Activated naive CD4-positive, alpha-beta T cell treated with anti-CD3 and anti-CD28 coated beads, Interleukin-2, amount 10 ng/mL, durations not matched to agents 7 days and 5 days (primary cell): Measurements from ENCODE around the gene CNOT2.
"Not testable (repeated sequence)": the region's sequence is repeated elsewhere in the genome, so short reads cannot be mapped to it uniquely, and the experiment has no call there.

ENCODE experiments used
- CTCF ChIA-PET: fragments of 350-600 bp; sonication (Branson Sonifier 250); formaldehyde crosslinking; loops from one replicate; lab custom pipeline; 2021; ENCODE audit warnings: antibody characterized with exemption; lab: Charles Lee
- DNase-seq: peaks from one replicate; pipeline ENCODE4 v3.0.0-alpha.2; 2020
- H3K27ac Mint-ChIP-seq: one replicate; pipeline ENCODE4 v1.8.0; 2021; ENCODE audit warnings: mild to moderate bottlenecking, moderate library complexity, mixed read lengths
- H3K27me3 Mint-ChIP-seq: one replicate; pipeline ENCODE4 v1.8.0; 2021; ENCODE audit warnings: mild to moderate bottlenecking, mixed read lengths
- H3K36me3 Mint-ChIP-seq: one replicate; pipeline ENCODE4 v1.8.0; 2021; ENCODE audit warnings: mixed read lengths
- H3K4me1 Mint-ChIP-seq: one replicate; pipeline ENCODE4 v1.8.0; 2021; ENCODE audit warnings: mixed read lengths
- H3K4me3 Mint-ChIP-seq: one replicate; pipeline ENCODE4 v1.8.0; 2021; ENCODE audit warnings: mild to moderate bottlenecking, moderate library complexity, mixed read lengths
- H3K9me3 Mint-ChIP-seq: one replicate; pipeline ENCODE4 v1.8.0; 2021; ENCODE audit warnings: mixed read lengths

The CNOT2 gene

DNA sequence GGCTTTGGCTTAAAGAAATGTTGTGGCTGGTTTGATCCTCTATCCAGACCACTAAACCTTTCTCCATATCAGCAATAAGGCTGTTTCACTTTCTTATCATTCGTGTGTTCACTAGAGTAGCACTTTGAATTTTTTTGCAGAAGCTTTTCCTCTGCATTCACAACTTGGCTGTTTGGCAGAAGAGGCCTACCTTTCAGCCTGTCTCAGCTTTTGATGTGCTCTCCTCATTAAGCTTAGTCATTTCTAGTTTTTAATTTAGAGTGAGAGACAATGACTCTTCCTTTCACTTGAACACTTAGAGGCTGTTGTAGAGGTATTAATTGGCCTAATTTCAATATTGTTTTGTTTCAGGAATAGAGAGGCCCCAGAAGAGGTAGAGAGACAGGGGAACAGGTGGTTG, 136.6 kb downstream of the CNOT2 start:
- Mint-ChIP-seq H3K4me3 (no peak overlapping the region), H3K36me3 (no peaks in the 10 kb centered on the region), H3K27ac (no peak overlapping the region), H3K27me3 (no peaks in the 10 kb centered on the region), H3K4me1 (peaks cover 11% of the 10 kb centered on the region), H3K9me3 (peaks cover 4% of the 10 kb centered on the region)
- DNase-seq, result no peak
- CTCF ChIA-PET, result interaction anchor here (1.1 kb wide), 1 partner anchor 500 kb away, joined by 3 read pairs; no protein-coding TSS in a partner anchor

DNA sequence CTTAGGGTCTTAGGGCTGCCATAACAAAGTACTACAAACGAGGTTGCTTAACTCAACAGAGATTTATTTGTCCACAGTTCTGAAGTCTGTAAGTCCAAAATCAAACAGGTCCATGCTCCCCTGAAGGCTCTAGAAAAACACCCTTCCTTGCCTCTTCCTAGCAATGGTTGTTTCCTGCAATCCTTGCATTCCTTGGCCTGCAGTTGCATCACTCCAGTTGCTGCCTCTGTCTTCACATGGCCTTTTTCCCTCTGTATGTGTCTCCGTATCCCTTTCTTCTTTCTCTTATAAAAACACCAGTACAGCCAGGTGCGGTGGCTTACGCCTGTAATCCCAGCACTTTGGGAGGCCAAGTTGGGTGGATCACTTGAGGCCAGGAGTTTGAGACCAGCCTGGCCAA, 140.3 kb downstream of the CNOT2 start:
- H3K4me1 Mint-ChIP-seq, result peaks cover 11% of the 10 kb centered on the region
- H3K4me3 Mint-ChIP-seq, result no peak overlapping the region
- no peak overlapping the region for H3K27ac Mint-ChIP-seq
- CTCF ChIA-PET, result no interaction called here
- no peaks in the 10 kb centered on the region for H3K27me3 Mint-ChIP-seq
- peaks cover 3% of the 10 kb centered on the region for H3K9me3 Mint-ChIP-seq
- H3K36me3 Mint-ChIP-seq, result no peaks in the 10 kb centered on the region
- DNase-seq, result no peak

DNA sequence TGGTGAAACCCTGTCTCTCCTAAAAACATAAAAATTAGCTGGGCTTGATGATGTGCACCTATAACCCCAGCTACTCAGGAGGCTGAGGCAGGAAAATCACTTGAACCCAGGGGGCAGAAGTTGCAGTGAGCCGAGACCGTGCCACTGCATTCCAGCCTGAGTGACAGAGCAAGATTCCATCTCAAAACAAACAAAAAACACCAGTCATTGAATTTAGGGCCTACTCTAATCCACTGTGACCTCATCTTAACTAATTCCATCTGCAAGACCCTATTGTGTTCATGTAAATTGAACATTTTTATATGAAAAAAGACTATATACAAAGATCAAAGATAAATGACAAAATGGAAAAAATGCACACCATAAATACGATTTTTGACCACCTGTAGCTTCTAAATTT, 140.7 kb downstream of the CNOT2 start:
- DNase-seq, result no peak
- H3K9me3 Mint-ChIP-seq, result peaks cover 3% of the 10 kb centered on the region
- CTCF ChIA-PET, result no interaction called here
- no peaks in the 10 kb centered on the region for H3K36me3 Mint-ChIP-seq
- no peak overlapping the region for H3K4me3 Mint-ChIP-seq
- H3K27ac Mint-ChIP-seq, result no peak overlapping the region
- H3K27me3 Mint-ChIP-seq, result no peaks in the 10 kb centered on the region
- peaks cover 11% of the 10 kb centered on the region for H3K4me1 Mint-ChIP-seq

DNA sequence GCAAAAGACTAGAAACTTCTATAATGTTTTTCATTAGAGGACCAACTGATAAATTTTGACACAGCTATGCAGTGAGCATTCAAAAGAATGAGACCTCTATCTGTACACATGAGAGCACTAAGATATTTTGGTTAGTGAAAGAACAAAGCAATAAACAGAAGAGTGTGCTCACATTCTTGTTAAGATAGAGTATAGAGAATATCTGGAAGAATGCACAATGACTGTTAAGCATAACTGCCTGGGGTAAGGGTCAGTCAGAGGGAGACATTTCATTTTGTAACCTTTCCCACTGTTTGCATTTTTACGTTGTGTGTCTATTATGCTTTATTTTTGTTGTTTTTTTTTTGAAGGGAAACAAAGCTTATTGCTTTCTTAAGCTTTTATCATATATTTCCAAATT, 143.5 kb downstream of the CNOT2 start:
- Mint-ChIP-seq H3K4me1 (no peaks in the 10 kb centered on the region), H3K4me3 (no peak overlapping the region), H3K9me3 (no peaks in the 10 kb centered on the region), H3K36me3 (no peaks in the 10 kb centered on the region), H3K27me3 (no peaks in the 10 kb centered on the region), H3K27ac (no peak overlapping the region)
- CTCF ChIA-PET, result no interaction called here
- DNase-seq, result no peak

DNA sequence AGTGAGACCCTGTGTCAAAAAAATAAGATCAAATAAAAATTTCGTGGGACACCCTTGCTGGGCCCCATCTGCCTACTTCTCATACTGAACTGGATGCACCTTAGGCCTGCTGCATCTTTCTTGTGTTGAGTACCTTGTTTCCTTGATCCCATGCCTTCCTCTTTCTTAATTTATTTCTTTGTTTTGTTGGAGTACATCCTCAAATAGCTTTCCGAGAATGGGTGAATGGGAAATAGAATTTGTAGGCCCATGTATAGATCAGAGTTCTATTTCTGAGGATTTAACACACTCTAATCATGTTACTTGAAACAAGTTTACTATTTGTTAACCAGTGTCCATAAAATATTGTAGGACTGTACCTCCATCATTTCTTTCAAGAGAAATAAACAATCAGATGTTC, 146.4 kb downstream of the CNOT2 start:
- Mint-ChIP-seq H3K36me3 (no peaks in the 10 kb centered on the region), H3K4me1 (no peaks in the 10 kb centered on the region), H3K27me3 (no peaks in the 10 kb centered on the region), H3K4me3 (no peak overlapping the region), H3K27ac (no peak overlapping the region), H3K9me3 (no peaks in the 10 kb centered on the region)
- CTCF ChIA-PET, result no interaction called here
- no peak for DNase-seq

DNA sequence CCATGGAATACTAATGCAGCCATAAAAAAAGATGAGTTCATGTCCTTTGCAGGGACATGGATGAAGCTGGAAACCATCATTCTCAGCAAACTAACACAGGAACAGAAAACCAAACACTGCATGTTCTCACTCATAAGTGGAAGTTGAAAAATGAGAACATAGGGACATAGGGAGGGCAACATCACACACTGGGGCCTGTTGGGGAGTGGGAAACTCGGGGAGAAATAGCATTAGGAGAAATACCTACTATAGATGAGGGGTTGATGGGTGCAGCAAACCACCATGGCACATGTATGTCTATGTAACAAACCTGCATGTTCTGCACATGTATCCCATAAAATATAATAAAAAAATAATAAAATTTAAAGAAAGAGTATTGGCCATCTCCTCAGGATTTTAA, 149.4 kb downstream of the CNOT2 start:
- H3K27ac Mint-ChIP-seq, H3K4me1 Mint-ChIP-seq, CTCF ChIA-PET, DNase-seq, H3K4me3 Mint-ChIP-seq, H3K27me3 Mint-ChIP-seq, H3K9me3 Mint-ChIP-seq, H3K36me3 Mint-ChIP-seq: not testable (repeated sequence)

DNA sequence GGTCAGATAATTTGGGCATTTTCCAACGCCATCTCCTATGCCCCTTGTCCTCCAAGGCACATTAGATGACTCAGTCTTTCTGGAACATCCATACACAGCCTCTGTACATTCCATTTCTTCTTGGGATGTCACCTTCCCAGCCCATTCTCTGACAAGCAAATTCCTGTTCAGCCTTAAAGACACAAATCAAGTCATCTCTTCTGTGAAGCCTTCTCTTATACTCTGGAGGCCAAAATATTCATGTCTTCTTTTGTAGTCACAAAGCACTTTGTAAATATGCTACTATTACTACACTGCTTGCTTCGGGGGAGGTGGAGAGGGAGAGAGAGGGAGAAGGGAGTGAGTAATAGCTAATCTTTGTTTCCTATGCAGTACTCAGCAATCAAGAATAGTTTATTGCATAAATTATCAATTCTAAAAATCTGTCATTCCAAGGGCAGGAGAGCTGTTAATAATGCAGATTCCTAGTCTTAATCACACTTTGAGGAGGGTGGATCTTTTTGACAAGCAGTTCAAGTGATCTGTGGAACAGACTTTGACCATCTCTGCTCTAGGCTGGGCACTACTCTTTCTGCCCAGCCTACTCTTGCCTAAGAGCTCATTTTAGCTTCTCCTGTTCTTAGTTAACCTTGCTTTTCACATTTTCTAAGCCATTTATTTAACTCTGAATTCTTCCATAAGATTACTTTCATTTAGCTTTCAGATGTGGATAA, 150.7 kb downstream of the CNOT2 start:
- CTCF ChIA-PET, result no interaction called here
- Mint-ChIP-seq H3K27ac (no peak overlapping the region), H3K4me3 (no peak overlapping the region), H3K9me3 (no peaks in the 10 kb centered on the region), H3K27me3 (no peaks in the 10 kb centered on the region), H3K4me1 (no peaks in the 10 kb centered on the region), H3K36me3 (no peaks in the 10 kb centered on the region)
- DNase-seq, result no peak

DNA sequence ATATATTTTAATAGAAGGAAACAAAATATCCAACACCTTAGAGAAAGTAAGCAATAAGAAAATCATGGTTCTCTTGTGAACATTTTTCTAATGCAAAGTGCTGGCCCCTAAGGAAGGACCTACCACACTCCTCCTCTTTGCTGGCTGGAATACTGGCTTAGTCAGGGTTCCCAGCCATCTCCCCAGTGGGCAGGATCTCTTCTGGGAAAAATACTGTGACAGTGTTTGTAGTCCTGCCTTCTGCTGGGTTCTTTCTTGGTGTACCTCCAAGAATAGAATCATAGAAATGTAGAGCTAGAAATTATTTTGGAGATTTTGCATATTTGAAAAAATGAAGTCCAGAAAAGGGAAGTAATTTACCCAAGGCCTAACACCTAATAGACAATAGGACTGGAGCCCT, 154.8 kb downstream of the CNOT2 start:
- Mint-ChIP-seq H3K36me3 (peaks cover 1% of the 10 kb centered on the region), H3K4me3 (no peak overlapping the region), H3K27me3 (no peaks in the 10 kb centered on the region), H3K27ac (no peak overlapping the region), H3K9me3 (no peaks in the 10 kb centered on the region), H3K4me1 (no peaks in the 10 kb centered on the region)
- no peak for DNase-seq
- CTCF ChIA-PET, result no interaction called here

DNA sequence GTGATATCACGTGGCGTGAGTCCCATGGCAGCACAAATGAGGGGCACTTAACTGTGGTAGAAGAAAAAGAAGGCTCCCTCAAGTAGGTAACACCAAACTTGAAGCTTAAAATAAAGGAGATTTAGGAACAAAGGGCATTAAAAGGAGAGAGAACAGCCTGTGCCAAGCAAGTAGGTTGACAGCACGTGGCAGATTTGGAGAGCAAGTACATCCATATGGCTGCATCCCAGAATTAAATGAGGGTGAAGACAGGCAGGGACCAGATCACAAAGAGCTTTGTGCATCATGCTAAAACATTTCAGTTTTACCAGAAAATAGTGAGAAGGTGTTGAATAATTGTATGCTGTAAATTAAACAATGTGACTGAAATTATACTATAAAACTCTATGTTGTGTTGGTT, 155.6 kb downstream of the CNOT2 start:
- H3K4me3 Mint-ChIP-seq, result no peak overlapping the region
- H3K27me3 Mint-ChIP-seq, result no peaks in the 10 kb centered on the region
- CTCF ChIA-PET, result no interaction called here
- no peak overlapping the region for H3K27ac Mint-ChIP-seq
- H3K9me3 Mint-ChIP-seq, result no peaks in the 10 kb centered on the region
- peaks cover 1% of the 10 kb centered on the region for H3K36me3 Mint-ChIP-seq
- no peak for DNase-seq
- H3K4me1 Mint-ChIP-seq, result no peaks in the 10 kb centered on the region

DNA sequence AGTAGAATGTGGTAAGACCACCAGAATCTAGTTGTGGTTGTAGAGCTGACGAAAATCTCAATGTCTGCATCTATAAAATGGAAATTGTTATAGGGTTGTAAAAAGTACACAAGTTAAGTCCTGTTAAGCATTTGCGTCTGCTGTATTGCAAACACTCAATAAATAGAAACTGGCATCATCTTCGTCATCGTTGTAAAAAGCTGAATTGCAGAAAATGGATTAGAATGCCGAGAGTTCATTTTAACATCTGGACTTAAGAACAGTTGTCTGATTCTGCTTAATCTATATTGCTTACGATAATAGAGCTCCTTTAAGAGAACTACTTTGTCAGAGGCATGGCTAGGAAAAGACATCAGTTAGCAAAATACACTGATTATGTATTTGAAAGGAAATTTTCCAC, 156.1 kb downstream of the CNOT2 start:
- no peaks in the 10 kb centered on the region for H3K27me3 Mint-ChIP-seq
- H3K27ac Mint-ChIP-seq, result no peak overlapping the region
- peaks cover 1% of the 10 kb centered on the region for H3K36me3 Mint-ChIP-seq
- CTCF ChIA-PET, result no interaction called here
- no peaks in the 10 kb centered on the region for H3K4me1 Mint-ChIP-seq
- H3K4me3 Mint-ChIP-seq, result no peak overlapping the region
- no peaks in the 10 kb centered on the region for H3K9me3 Mint-ChIP-seq
- no peak for DNase-seq

DNA sequence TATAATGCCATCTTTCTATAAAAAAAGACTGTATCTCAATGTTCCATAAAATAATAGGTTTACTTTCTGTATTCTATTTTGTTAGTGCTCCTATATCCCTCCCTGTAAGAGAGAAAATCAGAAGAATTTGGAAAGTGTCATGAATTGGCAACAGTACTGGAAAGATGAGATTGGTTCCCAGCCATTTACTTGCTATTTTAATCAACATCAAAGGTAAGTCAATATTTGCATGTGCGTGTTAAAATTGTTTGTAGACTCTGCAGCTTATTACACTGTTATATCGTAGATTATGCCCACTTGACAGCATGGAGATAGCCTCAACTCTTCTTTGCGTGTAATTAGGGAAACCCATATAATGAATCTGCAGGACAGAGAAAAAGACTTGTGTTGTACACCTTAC, 156.9 kb downstream of the CNOT2 start:
- H3K36me3 Mint-ChIP-seq, result peaks cover 1% of the 10 kb centered on the region
- no peaks in the 10 kb centered on the region for H3K9me3 Mint-ChIP-seq
- no peak overlapping the region for H3K27ac Mint-ChIP-seq
- no peaks in the 10 kb centered on the region for H3K27me3 Mint-ChIP-seq
- no peaks in the 10 kb centered on the region for H3K4me1 Mint-ChIP-seq
- DNase-seq, result no peak
- no peak overlapping the region for H3K4me3 Mint-ChIP-seq
- CTCF ChIA-PET, result no interaction called here

DNA sequence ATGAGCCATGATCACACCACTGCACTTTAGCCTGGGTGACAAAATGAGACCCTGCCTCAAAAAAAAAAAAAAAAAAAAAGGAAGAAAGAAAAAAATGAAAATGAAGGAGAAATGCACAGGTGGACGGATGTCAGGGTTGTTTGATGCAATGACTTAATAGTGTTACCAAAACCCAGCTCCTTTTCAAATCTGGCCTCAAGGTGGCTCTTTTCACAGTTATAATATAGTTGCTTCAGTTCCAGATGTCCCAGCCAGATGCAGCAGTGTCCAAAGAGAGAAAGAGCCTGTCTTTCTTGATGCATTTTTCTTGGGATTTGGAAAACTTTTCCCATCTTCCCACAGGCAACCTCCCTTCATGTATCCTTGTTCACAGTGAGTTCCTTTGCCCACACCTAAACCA, 159.4 kb downstream of the CNOT2 start:
- H3K36me3 Mint-ChIP-seq, result peaks cover 1% of the 10 kb centered on the region
- no peak overlapping the region for H3K4me3 Mint-ChIP-seq
- no peaks in the 10 kb centered on the region for H3K4me1 Mint-ChIP-seq
- no peaks in the 10 kb centered on the region for H3K9me3 Mint-ChIP-seq
- no peaks in the 10 kb centered on the region for H3K27me3 Mint-ChIP-seq
- CTCF ChIA-PET, result no interaction called here
- DNase-seq, result no peak
- H3K27ac Mint-ChIP-seq, result no peak overlapping the region

DNA sequence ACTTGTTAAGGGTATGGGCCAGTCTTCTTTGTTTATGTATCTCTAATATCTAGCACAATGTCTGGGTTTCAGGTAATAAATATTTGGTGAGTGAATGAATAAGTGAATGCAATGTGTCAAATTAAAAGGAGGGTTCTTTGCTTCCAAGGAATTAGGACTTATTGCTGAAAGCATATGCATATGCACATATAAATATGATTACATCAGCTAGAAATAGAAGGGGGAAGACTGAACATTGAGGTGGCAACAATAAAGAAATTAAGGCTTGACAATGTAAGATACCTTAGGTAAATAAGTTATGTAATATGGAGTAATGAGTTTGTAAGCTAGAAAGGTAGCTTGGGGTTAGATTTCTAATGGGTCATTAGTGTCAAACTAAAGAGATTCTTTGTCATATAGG, 160.6 kb downstream of the CNOT2 start:
- CTCF ChIA-PET, result no interaction called here
- H3K27me3 Mint-ChIP-seq, result no peaks in the 10 kb centered on the region

More for the DNA sequence above, 160.6 kb downstream of the CNOT2 start:
- no peak overlapping the region for H3K27ac Mint-ChIP-seq
- no peak overlapping the region for H3K4me3 Mint-ChIP-seq
- no peaks in the 10 kb centered on the region for H3K9me3 Mint-ChIP-seq
- no peak for DNase-seq
- peaks cover 1% of the 10 kb centered on the region for H3K36me3 Mint-ChIP-seq
- H3K4me1 Mint-ChIP-seq, result no peaks in the 10 kb centered on the region
